Mesendoderm (in vitro differentiated cells): ENCODE results near the gene BCORL1.

ENCODE experiments used
- DNase-seq: peaks from one replicate; pipeline ENCODE4 v3.0.0; 2013
- H2AK5ac ChIP-seq: 2 replicates; pipeline ENCODE4 v1.6.1; 2013; ENCODE audit warnings: low read length, inconsistent platforms
- H2BK120ac ChIP-seq: 2 replicates; pipeline ENCODE4 v1.6.1; 2013; ENCODE audit warnings: low read depth, mild to moderate bottlenecking, low read length, moderate library complexity, mixed read lengths
- H2BK15ac ChIP-seq: replicated peaks from 2 replicates; pipeline ENCODE4 v1.6.1; 2013; ENCODE audit warnings: low read depth, mild to moderate bottlenecking, moderate library complexity
- H2BK5ac ChIP-seq: 2 replicates; pipeline ENCODE4 v1.6.1; 2013; ENCODE audit warnings: low read length, inconsistent platforms
- H3K18ac ChIP-seq: 2 replicates; pipeline ENCODE4 v1.6.1; 2013; ENCODE audit warnings: mild to moderate bottlenecking, low read length, mixed read lengths
- H3K23ac ChIP-seq: one replicate; pipeline ENCODE4 v1.6.1; 2013; ENCODE audit warnings: low read length
- H3K27ac ChIP-seq: 2 replicates; pipeline ENCODE4 v1.5.1; 2013; ENCODE audit warnings: low read depth, mild to moderate bottlenecking, inconsistent platforms, low read length, moderate library complexity
- H3K27me3 ChIP-seq: 2 replicates; pipeline ENCODE4 v1.6.1; 2013; ENCODE audit warnings: low read length, control low read depth, mild to moderate bottlenecking, inconsistent platforms; ENCODE audit not compliant: insufficient read depth, poor library complexity
- H3K36me3 ChIP-seq: 2 replicates; pipeline ENCODE4 v1.6.1; 2013; ENCODE audit warnings: low read length, inconsistent platforms; ENCODE audit not compliant: control insufficient read depth, insufficient read depth
- H3K4ac ChIP-seq: one replicate; pipeline ENCODE4 v1.6.1; 2013; ENCODE audit warnings: low read depth, mild to moderate bottlenecking, low read length, moderate library complexity
- H3K4me1 ChIP-seq: 2 replicates; pipeline ENCODE4 v1.6.1; 2013; ENCODE audit warnings: low read depth, low read length, inconsistent platforms; ENCODE audit not compliant: control insufficient read depth
- H3K4me2 ChIP-seq: 2 replicates; pipeline ENCODE4 v1.6.1; 2013; ENCODE audit warnings: low read length
- H3K4me3 ChIP-seq: 2 replicates; pipeline ENCODE4 v1.5.1; 2013; ENCODE audit warnings: mild to moderate bottlenecking, low read length
- H3K56ac ChIP-seq: one replicate; pipeline ENCODE4 v1.6.1; 2013; ENCODE audit warnings: low read length
- H3K79me1 ChIP-seq: 2 replicates; pipeline ENCODE4 v1.6.1; 2013; ENCODE audit warnings: low read length, inconsistent platforms
- H3K79me2 ChIP-seq: 2 replicates; pipeline ENCODE4 v1.6.1; 2013; ENCODE audit warnings: mild to moderate bottlenecking, low read length; ENCODE audit not compliant: control insufficient read depth, insufficient read depth
- H3K9ac ChIP-seq: 2 replicates; pipeline ENCODE4 v1.6.1; 2013; ENCODE audit warnings: low read length, inconsistent platforms
- H4K5ac ChIP-seq: one replicate; pipeline ENCODE4 v1.6.1; 2013; ENCODE audit warnings: low read length
- H4K8ac ChIP-seq: one replicate; pipeline ENCODE4 v1.6.1; 2013; ENCODE audit warnings: low read depth, mild to moderate bottlenecking, control low read depth, low read length, moderate library complexity
- WGBS: extraction: QIAGEN DNeasy Blood & Tissue Kit; methylation state at CpG from one replicate; pipeline ENCODE4 v1.1.7; 2013; ENCODE audit warnings: low lambda C conversion rate, missing lambda C conversion rate; ENCODE audit not compliant: insufficient coverage; ENCODE audit errors: extremely low coverage; 5-methylcytosine and 5-hydroxymethylcytosine counted together

BCORL1 gene

GRCh38 chrX:129980540-129981199, 1.8 kb upstream of the BCORL1 start:
- Histone ChIP-seq H2BK15ac (no peak overlapping the region), H4K8ac (no peak overlapping the region), H3K79me1 (no peaks in the 10 kb centered on the region), H3K36me3 (no peaks in the 10 kb centered on the region), H2AK5ac (no peak overlapping the region), H3K9ac (peak overlapping the region; percentile 42), H3K4me1 (no peaks in the 10 kb centered on the region), H3K56ac (peak overlapping the region; percentile 76), H3K4me3 (no peak overlapping the region), H3K79me2 (no peaks in the 10 kb centered on the region), H4K5ac (no peak overlapping the region), H3K27ac (no peak overlapping the region), H3K18ac (peak overlapping the region; percentile 31), H3K4ac (no peak overlapping the region), H3K27me3 (peaks cover 1% of the 10 kb centered on the region), H3K4me2 (peak overlapping the region; percentile 18), H2BK5ac (no peak overlapping the region), H2BK120ac (no peak overlapping the region), H3K23ac (no peak overlapping the region)
- DNase-seq: peak; percentile 31
- WGBS: no CpG with 5 or more reads among the region's 79 CpGs

GRCh38 chrX:129981200-129981553, 1.3 kb upstream of the BCORL1 start:
- H3K36me3 ChIP-seq: no peaks in the 10 kb centered on the region
- no peak overlapping the region for H3K4ac ChIP-seq
- DNase-seq: no peak
- H3K79me2 ChIP-seq: no peaks in the 10 kb centered on the region
- WGBS: no CpG with 5 or more reads among the region's 17 CpGs
- no peaks in the 10 kb centered on the region for H3K4me1 ChIP-seq
- H3K18ac ChIP-seq: no peak overlapping the region
- H3K79me1 ChIP-seq: no peaks in the 10 kb centered on the region
- H2BK15ac ChIP-seq: no peak overlapping the region
- peak overlapping the region; percentile 76 for H3K56ac ChIP-seq
- peak overlapping the region; percentile 42 for H3K9ac ChIP-seq
- peak overlapping the region; percentile 13 for H3K4me2 ChIP-seq
- H3K27me3 ChIP-seq: peaks cover 1% of the 10 kb centered on the region
- no peak overlapping the region for H3K27ac ChIP-seq
- no peak overlapping the region for H4K5ac ChIP-seq
- H2AK5ac ChIP-seq: no peak overlapping the region
- no peak overlapping the region for H3K4me3 ChIP-seq
- no peak overlapping the region for H2BK120ac ChIP-seq
- no peak overlapping the region for H4K8ac ChIP-seq
- no peak overlapping the region for H3K23ac ChIP-seq
- no peak overlapping the region for H2BK5ac ChIP-seq

GRCh38 chrX:129981752-129982299, 609 bp upstream of the BCORL1 start:
- Histone ChIP-seq H3K56ac (peak overlapping the region; percentile 74), H2BK15ac (no peak overlapping the region), H4K5ac (no peak overlapping the region), H3K27me3 (peaks cover 1% of the 10 kb centered on the region), H3K9ac (peak overlapping the region; percentile 49), H3K4me3 (peak overlapping the region; percentile 1), H3K18ac (no peak overlapping the region), H3K36me3 (no peaks in the 10 kb centered on the region), H3K79me1 (no peaks in the 10 kb centered on the region), H3K27ac (no peak overlapping the region), H2BK5ac (no peak overlapping the region), H3K4me2 (peak overlapping the region; percentile 48), H3K4ac (no peak overlapping the region), H2AK5ac (no peak overlapping the region), H3K23ac (no peak overlapping the region), H3K4me1 (no peaks in the 10 kb centered on the region), H3K79me2 (no peaks in the 10 kb centered on the region), H2BK120ac (no peak overlapping the region), H4K8ac (no peak overlapping the region)
- DNase-seq: no peak
- WGBS: no CpG with 5 or more reads among the region's 29 CpGs

DNA sequence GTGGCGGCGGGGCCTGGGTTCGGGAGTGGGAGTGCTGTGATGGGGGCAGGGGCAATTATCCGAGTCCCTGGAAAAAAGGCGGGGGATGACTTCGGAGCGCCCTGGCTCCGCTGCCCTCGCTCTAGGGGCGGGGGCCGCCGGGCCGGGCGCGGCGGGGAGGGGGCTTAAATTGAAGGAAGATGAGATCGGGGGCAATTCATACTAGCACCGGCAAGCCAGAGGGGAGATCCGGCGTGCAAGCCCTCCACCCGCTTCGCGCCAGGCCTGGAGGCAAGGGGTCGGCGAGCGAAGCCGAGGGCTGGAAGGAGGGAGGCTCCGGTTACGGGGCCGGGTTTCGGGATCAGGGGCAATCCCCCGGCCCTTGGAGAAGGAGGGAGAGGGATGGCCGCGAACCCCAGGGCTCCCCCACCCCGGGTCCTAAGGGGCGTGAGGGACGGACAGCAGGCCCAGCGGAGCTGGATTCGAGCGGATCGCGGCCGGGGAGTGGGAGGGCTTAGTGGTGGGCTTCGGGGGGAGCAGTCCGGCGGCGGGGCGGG, 1.2 kb downstream of the BCORL1 start:
- Histone ChIP-seq H3K9ac (peak overlapping the region; percentile 47), H3K36me3 (no peaks in the 10 kb centered on the region), H3K4ac (no peak overlapping the region), H3K4me1 (no peaks in the 10 kb centered on the region), H2AK5ac (no peak overlapping the region), H3K27me3 (peaks cover 1% of the 10 kb centered on the region), H4K5ac (no peak overlapping the region), H3K23ac (no peak overlapping the region), H2BK5ac (no peak overlapping the region), H3K56ac (peak overlapping the region; percentile 49), H3K4me3 (no peak overlapping the region), H3K18ac (peak overlapping the region; percentile 80), H3K79me2 (no peaks in the 10 kb centered on the region), H3K4me2 (peak overlapping the region; percentile 48), H3K27ac (no peak overlapping the region), H3K79me1 (no peaks in the 10 kb centered on the region), H4K8ac (no peak overlapping the region), H2BK120ac (no peak overlapping the region), H2BK15ac (no peak overlapping the region)
- DNase-seq: no peak
- WGBS: no CpG with 5 or more reads among the region's 48 CpGs

DNA sequence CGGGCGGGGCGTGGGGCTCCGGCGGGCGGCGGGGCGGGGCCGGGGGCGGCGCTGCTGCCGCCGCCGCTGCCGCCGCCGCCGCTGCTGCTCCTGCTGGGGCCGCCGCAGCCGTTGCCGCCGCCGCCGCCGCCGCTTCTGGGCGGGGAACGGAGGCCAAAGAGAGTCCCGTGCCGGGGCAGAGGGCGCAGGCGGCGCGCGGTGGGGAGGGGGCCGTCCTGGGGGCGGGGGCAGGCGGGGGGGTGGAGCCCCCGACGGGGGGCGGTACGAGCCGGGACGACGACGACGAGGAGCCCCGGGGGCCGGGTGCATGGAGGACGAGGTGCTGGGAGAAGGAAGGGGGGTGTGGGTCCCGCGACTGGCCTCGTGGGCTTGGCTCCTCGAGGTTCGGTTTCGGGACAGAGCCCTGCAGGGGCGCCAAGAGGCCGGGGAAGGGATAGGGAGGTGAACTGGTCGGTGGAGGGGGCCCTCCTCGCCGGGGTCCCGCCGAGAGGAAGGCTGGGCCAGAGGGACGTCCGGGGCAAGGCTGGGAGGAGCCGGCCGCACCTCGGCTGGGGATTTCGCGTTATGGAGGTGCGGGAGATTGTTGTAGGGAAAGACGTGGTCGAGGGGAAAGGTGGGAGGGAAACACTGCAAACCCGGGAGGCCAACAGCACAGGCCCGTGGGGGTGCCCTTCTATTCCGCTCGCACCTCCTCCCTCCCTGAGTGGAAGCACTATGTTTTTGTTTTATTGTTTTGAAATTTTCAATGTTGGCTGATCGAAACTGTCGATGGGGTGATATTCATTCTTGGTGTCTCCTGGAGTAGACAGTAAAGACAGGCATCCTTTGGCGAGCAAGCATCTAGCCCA, 1.9 kb downstream of the BCORL1 start:
- Histone ChIP-seq H3K4me2 (peak overlapping the region; percentile 40), H3K79me1 (no peaks in the 10 kb centered on the region), H3K79me2 (no peaks in the 10 kb centered on the region), H3K18ac (no peak overlapping the region), H3K4me1 (no peaks in the 10 kb centered on the region), H3K23ac (no peak overlapping the region), H3K27me3 (peaks cover 1% of the 10 kb centered on the region), H4K5ac (no peak overlapping the region), H3K56ac (peak overlapping the region; percentile 73), H2BK5ac (no peak overlapping the region), H3K4ac (no peak overlapping the region), H2AK5ac (no peak overlapping the region), H3K36me3 (no peaks in the 10 kb centered on the region), H2BK15ac (no peak overlapping the region), H4K8ac (no peak overlapping the region), H3K4me3 (peak overlapping the region; percentile 24), H2BK120ac (no peak overlapping the region), H3K9ac (peak overlapping the region; percentile 49), H3K27ac (no peak overlapping the region)
- no CpG with 5 or more reads among the region's 81 CpGs for WGBS
- DNase-seq: no peak
